ENCODE measurements around the gene PSMG4. TPM values are rescaled to one million over a fixed set of nuclear protein-coding genes. Genes with fewer than 3 reads are reported as not detected.

Gene PSMG4
- total and polyA plus RNA-seq, 5 experiments from 2014 or later = 39.2 to 69.4 (median 66.4) TPM

DNA sequence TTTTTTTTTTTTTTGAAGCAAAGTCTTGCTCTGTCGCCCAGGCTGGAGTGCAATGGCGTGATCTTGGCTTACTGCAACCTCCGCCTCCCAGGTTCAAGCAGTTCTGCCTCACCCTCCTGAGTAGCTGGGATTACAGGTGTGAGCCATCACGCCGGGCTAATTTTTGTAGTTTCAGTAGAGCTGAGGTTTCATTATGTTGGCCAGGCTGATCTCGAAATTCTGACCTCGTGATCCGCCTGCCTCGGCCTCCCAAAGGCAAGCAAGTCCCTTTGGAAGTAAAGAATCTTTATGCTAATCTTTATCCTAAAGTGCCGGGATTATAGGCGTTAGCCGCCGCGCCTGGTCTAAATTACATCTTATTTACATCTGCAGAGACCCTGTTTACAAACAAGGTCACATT is 1.5 kb downstream of the PSMG4 start:
- peak overlapping the region in 3 of 10 donors; percentile 61 to 84 (median 79) for H3K27ac Mint-ChIP-seq
- POLR2A ChIA-PET = interaction anchor here (0.7 to 2.2 kb wide), 6 partner anchors 31 to 761 kb away, joined by 3 to 9 read pairs (median 4); a partner anchor contains a TSS
- no peak for ATAC-seq
- H3K36me3 Mint-ChIP-seq = peaks cover 6 to 20% (median 7%) of the 10 kb centered on the region in 3 donors
- peak overlapping the region; percentile 67 to 100 (median 97) for H3K4me3 Mint-ChIP-seq
- peaks cover 35 to 58% (median 53%) of the 10 kb centered on the region in 4 donors for H3K4me1 Mint-ChIP-seq
- no peaks in the 10 kb centered on the region for H3K9me3 Mint-ChIP-seq
- H3K27me3 Mint-ChIP-seq = peaks cover 0 to 6% (median 0%) of the 10 kb centered on the region in 5 donors
- peak in 1 of 10 donors; percentile 44 for DNase-seq

DNA sequence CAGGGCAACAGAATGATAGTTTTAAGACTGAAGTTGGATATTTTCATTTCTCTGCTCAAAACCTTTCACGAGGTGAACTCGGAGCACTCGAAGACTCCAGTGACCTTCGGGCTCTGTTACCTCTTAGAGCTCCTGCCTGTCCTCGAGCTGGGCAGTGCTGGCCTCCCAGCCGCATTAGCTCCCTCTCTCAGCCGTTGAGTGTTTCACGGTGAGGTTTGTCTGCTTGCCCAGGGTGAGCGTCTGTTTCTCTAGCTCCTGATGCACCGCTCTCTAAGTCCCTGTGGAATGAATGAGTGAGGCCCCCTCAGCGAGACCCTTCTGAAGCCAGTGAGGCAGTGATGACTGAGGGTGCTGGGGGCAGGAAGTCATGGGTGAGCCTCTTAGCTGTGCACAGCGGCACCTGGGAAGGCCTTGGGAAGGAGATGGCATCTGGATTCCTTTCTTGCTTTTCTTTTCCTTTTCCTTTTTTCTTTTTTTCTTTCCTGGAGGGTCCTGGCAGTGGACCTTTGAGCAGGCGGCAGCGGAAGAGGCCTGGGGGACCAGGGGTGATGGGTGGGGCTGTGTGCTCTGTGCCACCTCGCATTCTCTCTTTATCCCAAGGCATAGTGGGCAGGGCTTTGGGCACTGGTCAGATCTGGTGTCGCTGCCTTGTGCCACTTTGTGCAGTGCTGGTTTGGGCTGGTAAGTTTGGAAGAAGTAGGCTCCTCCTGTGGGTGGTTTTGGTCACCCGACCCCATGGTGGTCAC is 2.2 kb downstream of the PSMG4 start:
- H3K4me1 Mint-ChIP-seq = peaks cover 35 to 62% (median 53%) of the 10 kb centered on the region in 4 donors

GRCh38 chr6:3261518-3261820 is 2.7 kb downstream of the PSMG4 start:
- DNase-seq (peak in 1 of 10 donors; percentile 58), ATAC-seq (no peak)
- peak overlapping the region in 9 of 10 donors; percentile 95 to 100 (median 97) for H3K4me3 Mint-ChIP-seq

More for the DNA sequence above, 2.2 kb downstream of the PSMG4 start:
- H3K9me3 Mint-ChIP-seq = no peaks in the 10 kb centered on the region
- peak overlapping the region in 8 of 10 donors; percentile 28 to 89 (median 74) for H3K27ac Mint-ChIP-seq
- peaks cover 6 to 20% (median 7%) of the 10 kb centered on the region in 3 donors for H3K36me3 Mint-ChIP-seq
- peak overlapping the region; percentile 67 to 100 (median 97) for H3K4me3 Mint-ChIP-seq
- peak in 1 of 10 donors; percentile 59 for DNase-seq
- POLR2A ChIA-PET = interaction anchor here (0.7 to 2.2 kb wide), 3 partner anchors 46 to 391 kb away, joined by 4 to 9 read pairs (median 8); no protein-coding TSS in a partner anchor
- no peak for ATAC-seq
- peaks cover 0 to 6% (median 0%) of the 10 kb centered on the region in 5 donors for H3K27me3 Mint-ChIP-seq

GRCh38 chr6:3261921-3262320 is 3.2 kb downstream of the PSMG4 start:
- no peak for ATAC-seq
- POLR2A ChIA-PET = no interaction called here
- H3K4me3 Mint-ChIP-seq = peak overlapping the region in 9 of 10 donors; percentile 12 to 100 (median 96)
- peaks cover 6 to 24% (median 7%) of the 10 kb centered on the region in 3 donors for H3K36me3 Mint-ChIP-seq
- H3K27ac Mint-ChIP-seq = peak overlapping the region in 5 of 10 donors; percentile 14 to 85 (median 61)
- H3K27me3 Mint-ChIP-seq = peaks cover 0 to 2% (median 0%) of the 10 kb centered on the region in 5 donors
- H3K4me1 Mint-ChIP-seq = peaks cover 37 to 67% (median 53%) of the 10 kb centered on the region in 4 donors
- H3K9me3 Mint-ChIP-seq = no peaks in the 10 kb centered on the region
- peak in 1 of 10 donors; percentile 32 for DNase-seq

More at GRCh38 chr6:3261518-3261820, 2.7 kb downstream of the PSMG4 start:
- Mint-ChIP-seq H3K36me3 (peaks cover 6 to 22% (median 7%) of the 10 kb centered on the region in 3 donors), H3K27ac (peak overlapping the region in 3 of 10 donors; percentile 75 to 85 (median 84)), H3K27me3 (peaks cover 0 to 6% (median 0%) of the 10 kb centered on the region in 5 donors), H3K9me3 (no peaks in the 10 kb centered on the region), H3K4me1 (peaks cover 38 to 66% (median 53%) of the 10 kb centered on the region in 4 donors)
- POLR2A ChIA-PET = interaction anchor here (2.2 kb wide), 1 partner anchor 94 kb away, joined by 9 read pairs; no protein-coding TSS in a partner anchor

- no peaks in the 10 kb centered on the region for H3K27me3 Mint-ChIP-seq
- ATAC-seq = no peak
- no peaks in the 10 kb centered on the region for H3K9me3 Mint-ChIP-seq
- peak overlapping the region in 7 of 10 donors; percentile 24 to 95 (median 50) for H3K4me3 Mint-ChIP-seq
- POLR2A ChIA-PET = no interaction called here
- H3K27ac Mint-ChIP-seq = peak overlapping the region in 7 of 10 donors; percentile 10 to 77 (median 65)
- H3K4me1 Mint-ChIP-seq = peaks cover 36 to 76% (median 61%) of the 10 kb centered on the region in 4 donors
- no peak for DNase-seq
- H3K36me3 Mint-ChIP-seq = peaks cover 6 to 33% (median 7%) of the 10 kb centered on the region in 3 donors
Observed at GRCh38 chr6:3263096-3263495, 4.3 kb downstream of the PSMG4 start.

- ATAC-seq (no peak), DNase-seq (no peak)
- H3K4me3 Mint-ChIP-seq = no peak overlapping the region
- peaks cover 6 to 45% (median 6%) of the 10 kb centered on the region in 3 donors for H3K36me3 Mint-ChIP-seq
- H3K9me3 Mint-ChIP-seq = no peaks in the 10 kb centered on the region
- POLR2A ChIA-PET = interaction anchor here (0.9 kb wide), 1 partner anchor 15 kb away, joined by 4 read pairs; no protein-coding TSS in a partner anchor
- peak overlapping the region in 3 of 10 donors; percentile 66 to 77 (median 73) for H3K27ac Mint-ChIP-seq
- peaks cover 36 to 77% (median 65%) of the 10 kb centered on the region in 4 donors for H3K4me1 Mint-ChIP-seq
- no peaks in the 10 kb centered on the region for H3K27me3 Mint-ChIP-seq
Observed at GRCh38 chr6:3264356-3264755, 5.6 kb downstream of the PSMG4 start.

GRCh38 chr6:3265671-3266070 is 6.9 kb downstream of the PSMG4 start:
- H3K27ac Mint-ChIP-seq = peak overlapping the region in 1 of 10 donors; percentile 66
- ATAC-seq = no peak
- no peaks in the 10 kb centered on the region for H3K9me3 Mint-ChIP-seq
- H3K36me3 Mint-ChIP-seq = peaks cover 0 to 58% (median 9%) of the 10 kb centered on the region in 3 donors
- H3K4me1 Mint-ChIP-seq = peaks cover 31 to 74% (median 58%) of the 10 kb centered on the region in 4 donors
- POLR2A ChIA-PET = no interaction called here
- H3K4me3 Mint-ChIP-seq = no peak overlapping the region
- no peak for DNase-seq
- no peaks in the 10 kb centered on the region for H3K27me3 Mint-ChIP-seq

GRCh38 chr6:3266170-3266569 is 7.4 kb downstream of the PSMG4 start:
- Mint-ChIP-seq H3K27me3 (no peaks in the 10 kb centered on the region), H3K9me3 (no peaks in the 10 kb centered on the region), H3K36me3 (peaks cover 0 to 63% (median 9%) of the 10 kb centered on the region in 3 donors), H3K4me1 (peaks cover 29 to 74% (median 56%) of the 10 kb centered on the region in 4 donors), H3K27ac (peak overlapping the region in 2 of 10 donors; percentile 13 to 66), H3K4me3 (no peak overlapping the region)
- no peak for DNase-seq
- POLR2A ChIA-PET = no interaction called here
- ATAC-seq = no peak

DNA sequence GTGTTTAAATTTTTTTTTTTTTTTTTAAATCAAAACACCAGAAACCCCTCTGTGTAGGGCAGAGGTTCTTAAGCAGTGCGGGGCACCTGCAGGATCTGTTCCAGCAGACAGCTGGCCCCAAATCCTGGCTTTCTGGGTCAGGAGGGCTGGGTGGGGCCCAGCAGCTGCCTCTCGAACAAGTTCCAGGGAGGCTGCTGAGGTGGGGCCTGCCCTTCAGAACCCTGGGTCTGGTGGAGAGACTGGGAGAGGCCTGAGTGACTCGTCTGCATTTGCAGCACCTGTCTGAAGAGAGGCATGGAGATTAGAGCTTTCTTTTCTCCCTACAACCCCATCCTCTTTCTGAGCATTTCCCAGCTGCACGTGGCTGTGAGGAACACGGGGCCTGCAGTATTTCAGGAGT is 8.4 kb downstream of the PSMG4 start:
- Mint-ChIP-seq H3K9me3 (no peaks in the 10 kb centered on the region), H3K27ac (peak overlapping the region in 2 of 10 donors; percentile 5 to 52), H3K27me3 (no peaks in the 10 kb centered on the region), H3K36me3 (peaks cover 0 to 73% (median 12%) of the 10 kb centered on the region in 3 donors), H3K4me3 (no peak overlapping the region), H3K4me1 (peaks cover 27 to 72% (median 48%) of the 10 kb centered on the region in 4 donors)
- no peak for ATAC-seq
- DNase-seq = no peak
- POLR2A ChIA-PET = interaction anchor here (0.8 kb wide), 1 partner anchor 755 kb away, joined by 3 read pairs; no protein-coding TSS in a partner anchor

DNA sequence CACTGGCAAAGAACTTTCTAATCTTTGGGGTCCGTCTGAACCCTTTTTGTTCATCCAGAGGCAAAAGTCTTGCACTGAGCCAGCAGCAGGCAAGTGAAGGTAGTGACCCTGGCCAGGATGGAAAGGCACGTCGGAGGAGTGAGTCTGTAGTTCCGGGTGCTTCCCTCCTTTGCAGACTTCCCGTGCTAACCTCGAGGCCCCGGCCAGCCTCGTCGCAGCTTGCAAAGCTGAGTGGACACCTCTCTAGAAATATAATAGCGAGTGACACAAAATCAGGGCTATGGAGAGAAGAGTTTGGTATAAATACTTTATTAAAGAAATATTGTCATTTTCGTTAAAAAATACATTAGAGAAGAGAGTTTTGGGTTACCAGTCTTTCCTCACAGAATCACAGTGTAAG is 9.9 kb downstream of the PSMG4 start:
- Mint-ChIP-seq H3K4me1 (peaks cover 22 to 59% (median 40%) of the 10 kb centered on the region in 4 donors), H3K27me3 (no peaks in the 10 kb centered on the region), H3K36me3 (peaks cover 0 to 71% (median 9%) of the 10 kb centered on the region in 3 donors), H3K9me3 (no peaks in the 10 kb centered on the region), H3K4me3 (no peak overlapping the region), H3K27ac (peak overlapping the region in 3 of 10 donors; percentile 19 to 53 (median 33))
- DNase-seq (no peak), ATAC-seq (no peak)
- POLR2A ChIA-PET = no interaction called here

GRCh38 chr6:3269281-3269975 is 10.7 kb downstream of the PSMG4 start:
- H3K27ac Mint-ChIP-seq = peak overlapping the region in 3 of 10 donors; percentile 53 to 56 (median 55)
- DNase-seq = no peak
- POLR2A ChIA-PET = no interaction called here
- peaks cover 0 to 74% (median 9%) of the 10 kb centered on the region in 3 donors for H3K36me3 Mint-ChIP-seq
- H3K9me3 Mint-ChIP-seq = no peaks in the 10 kb centered on the region
- H3K4me3 Mint-ChIP-seq = no peak overlapping the region
- H3K4me1 Mint-ChIP-seq = peaks cover 25 to 59% (median 43%) of the 10 kb centered on the region in 4 donors
- H3K27me3 Mint-ChIP-seq = no peaks in the 10 kb centered on the region
- ATAC-seq = no peak

DNA sequence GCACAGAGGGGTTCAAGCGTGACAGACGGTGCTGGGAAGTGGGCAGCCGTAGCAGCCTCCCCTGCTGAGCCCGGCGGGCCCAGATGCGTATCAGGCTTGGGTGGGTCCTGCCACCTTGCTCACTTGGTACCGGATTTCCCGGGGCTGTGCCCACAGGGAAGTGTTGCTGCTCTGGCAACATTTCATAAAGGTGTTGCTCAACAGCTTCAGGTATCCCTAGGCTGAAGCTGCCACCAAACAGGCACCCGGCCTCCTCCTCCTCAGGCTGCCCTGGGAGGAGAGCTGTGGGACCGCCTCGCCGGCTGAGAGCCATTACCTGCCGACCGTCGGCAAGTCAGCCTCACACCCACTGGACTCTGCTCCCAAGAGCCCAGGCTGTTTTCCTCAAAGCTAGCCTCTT is 11.5 kb downstream of the PSMG4 start:
- no peaks in the 10 kb centered on the region for H3K9me3 Mint-ChIP-seq
- H3K27ac Mint-ChIP-seq = no peak overlapping the region
- POLR2A ChIA-PET = no interaction called here
- no peak overlapping the region for H3K4me3 Mint-ChIP-seq
- no peak for ATAC-seq
- peaks cover 18 to 53% (median 37%) of the 10 kb centered on the region in 4 donors for H3K4me1 Mint-ChIP-seq
- DNase-seq = no peak
- no peaks in the 10 kb centered on the region for H3K27me3 Mint-ChIP-seq
- peaks cover 0 to 72% (median 7%) of the 10 kb centered on the region in 3 donors for H3K36me3 Mint-ChIP-seq

Data from naive thymus-derived CD8-positive, alpha-beta T cell (primary cell).